ENCODE results near the gene CYFIP1.

Gene CYFIP1

GRCh38 chr15:22888120-22888859, 91.9 kb downstream of the CYFIP1 start:
- no peak for DNase-seq

- DNase-seq: no peak
Measured at GRCh38 chr15:22887157-22887951, 92.8 kb downstream of the CYFIP1 start.

GRCh38 chr15:22885120-22885519, 95.0 kb downstream of the CYFIP1 start:
- no peak for DNase-seq

- no peak for DNase-seq
Measured at GRCh38 chr15:22884344-22884743, 95.8 kb downstream of the CYFIP1 start.

- DNase-seq: no peak
Measured at GRCh38 chr15:22883196-22883595, 97.0 kb downstream of the CYFIP1 start.

- DNase-seq: no peak
Measured at GRCh38 chr15:22881739-22882440, 98.3 kb downstream of the CYFIP1 start.

GRCh38 chr15:22880981-22881738, 99.0 kb downstream of the CYFIP1 start:
- DNase-seq: no peak

GRCh38 chr15:22880068-22880980, 99.8 kb downstream of the CYFIP1 start:
- DNase-seq: no peak

- no peak for DNase-seq
Measured at GRCh38 chr15:22878103-22878502, 102.1 kb downstream of the CYFIP1 start.

- no peak for DNase-seq
Measured at GRCh38 chr15:22877607-22878006, 102.6 kb downstream of the CYFIP1 start.

GRCh38 chr15:22877117-22877516, 103.1 kb downstream of the CYFIP1 start:
- DNase-seq: no peak

- no peak for DNase-seq
Measured at GRCh38 chr15:22874966-22875365, 105.2 kb downstream of the CYFIP1 start.

- no peak for DNase-seq
Measured at GRCh38 chr15:22874256-22874655, 105.9 kb downstream of the CYFIP1 start.

- DNase-seq: no peak
Measured at GRCh38 chr15:22873841-22874240, 106.3 kb downstream of the CYFIP1 start.

- DNase-seq: no peak
Measured at GRCh38 chr15:22872936-22873701, 107.0 kb downstream of the CYFIP1 start.

- DNase-seq: no peak
Measured at GRCh38 chr15:22871481-22872086, 108.6 kb downstream of the CYFIP1 start.

- DNase-seq: no peak
Measured at GRCh38 chr15:22870865-22871264, 109.3 kb downstream of the CYFIP1 start.

GRCh38 chr15:22869856-22870255, 110.3 kb downstream of the CYFIP1 start:
- no peak for DNase-seq

- DNase-seq: no peak
Measured at GRCh38 chr15:22868928-22869327, 111.2 kb downstream of the CYFIP1 start.

GRCh38 chr15:22868495-22868894, 111.7 kb downstream of the CYFIP1 start:
- DNase-seq: no peak
